ENCODE results near the gene PLXNA2. TPM values are rescaled to one million over a fixed set of nuclear protein-coding genes. Genes with fewer than 3 reads are reported as not detected.

The PLXNA2 gene
- total and polyA plus RNA-seq, 7 donors = 2.4 to 16.1 (median 6.4) TPM

- intact Hi-C loops (cut with DNase I) = loop anchor here (10.0 kb wide), 2 partner anchors 406 to 1536 kb away; no protein-coding TSS in a partner anchor
Observed at GRCh38 chr1:208230668-208231529, 13.3 kb downstream of the PLXNA2 start.

DNA sequence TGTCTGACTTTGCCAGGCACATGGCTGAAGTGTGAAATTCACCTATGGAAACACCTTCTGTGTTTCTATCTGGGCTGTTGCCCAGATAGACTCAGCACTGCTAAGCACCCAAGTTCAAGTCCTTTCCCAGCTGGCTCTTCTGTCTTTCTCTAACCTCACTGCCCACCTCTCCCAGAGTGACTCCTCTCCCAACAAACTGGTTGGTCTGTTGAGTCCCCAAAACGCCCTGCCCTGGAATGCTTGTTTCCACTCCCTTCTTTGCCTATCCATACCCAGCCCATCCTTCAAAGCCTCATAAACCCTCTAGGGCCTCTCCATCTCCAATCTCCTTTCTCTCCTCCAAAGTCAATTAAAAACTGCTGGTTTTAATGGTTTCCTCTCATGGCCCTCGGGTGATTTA, 15.6 kb downstream of the PLXNA2 start:
- DNase-seq = no peak
- no peaks in the 10 kb centered on the region for H3K27me3 ChIP-seq
- H3K4me1 ChIP-seq = peaks cover 0 to 76% (median 72%) of the 10 kb centered on the region in 4 donors
- H3K36me3 ChIP-seq = no peaks in the 10 kb centered on the region
- no peak overlapping the region for H3K4me3 ChIP-seq
- H3K27ac ChIP-seq = peak overlapping the region; percentile 68 to 79 (median 75)
- intact Hi-C loops (cut with DNase I) = no loop called here
- H3K9me3 ChIP-seq = no peaks in the 10 kb centered on the region
- WGBS, 2 donors = 57 to 75% methylated on average over 2 of the region's 2 CpGs
- TF ChIP-seq, protein P1, sequence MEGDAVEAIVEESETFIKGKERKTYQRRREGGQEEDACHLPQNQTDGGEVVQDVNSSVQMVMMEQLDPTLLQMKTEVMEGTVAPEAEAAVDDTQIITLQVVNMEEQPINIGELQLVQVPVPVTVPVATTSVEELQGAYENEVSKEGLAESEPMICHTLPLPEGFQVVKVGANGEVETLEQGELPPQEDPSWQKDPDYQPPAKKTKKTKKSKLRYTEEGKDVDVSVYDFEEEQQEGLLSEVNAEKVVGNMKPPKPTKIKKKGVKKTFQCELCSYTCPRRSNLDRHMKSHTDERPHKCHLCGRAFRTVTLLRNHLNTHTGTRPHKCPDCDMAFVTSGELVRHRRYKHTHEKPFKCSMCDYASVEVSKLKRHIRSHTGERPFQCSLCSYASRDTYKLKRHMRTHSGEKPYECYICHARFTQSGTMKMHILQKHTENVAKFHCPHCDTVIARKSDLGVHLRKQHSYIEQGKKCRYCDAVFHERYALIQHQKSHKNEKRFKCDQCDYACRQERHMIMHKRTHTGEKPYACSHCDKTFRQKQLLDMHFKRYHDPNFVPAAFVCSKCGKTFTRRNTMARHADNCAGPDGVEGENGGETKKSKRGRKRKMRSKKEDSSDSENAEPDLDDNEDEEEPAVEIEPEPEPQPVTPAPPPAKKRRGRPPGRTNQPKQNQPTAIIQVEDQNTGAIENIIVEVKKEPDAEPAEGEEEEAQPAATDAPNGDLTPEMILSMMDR (IDR thresholded peaks at IDR 0.05) = no peak
- no peak for TF ChIP-seq POLR2AphosphoS5 (IDR thresholded peaks at IDR 0.05)
- TF ChIP-seq EP300 (IDR thresholded peaks at IDR 0.05) = no peak
- no peak for TF ChIP-seq POLR2A (IDR thresholded peaks at IDR 0.05)

More at GRCh38 chr1:208230668-208231529, 13.3 kb downstream of the PLXNA2 start:
- peaks cover 0 to 88% (median 88%) of the 10 kb centered on the region in 4 donors for H3K4me1 ChIP-seq
- H3K4me3 ChIP-seq = no peak overlapping the region
- no peaks in the 10 kb centered on the region for H3K27me3 ChIP-seq
- no peaks in the 10 kb centered on the region for H3K9me3 ChIP-seq
- no peaks in the 10 kb centered on the region for H3K36me3 ChIP-seq
- WGBS, 2 donors = 83 to 86% methylated on average over 15 of the region's 15 CpGs
- H3K27ac ChIP-seq = peak overlapping the region; percentile 70 to 78 (median 76)
- TF ChIP-seq, protein P1 (IDR thresholded peaks at IDR 0.05) = no peak
- no peak for DNase-seq

DNA sequence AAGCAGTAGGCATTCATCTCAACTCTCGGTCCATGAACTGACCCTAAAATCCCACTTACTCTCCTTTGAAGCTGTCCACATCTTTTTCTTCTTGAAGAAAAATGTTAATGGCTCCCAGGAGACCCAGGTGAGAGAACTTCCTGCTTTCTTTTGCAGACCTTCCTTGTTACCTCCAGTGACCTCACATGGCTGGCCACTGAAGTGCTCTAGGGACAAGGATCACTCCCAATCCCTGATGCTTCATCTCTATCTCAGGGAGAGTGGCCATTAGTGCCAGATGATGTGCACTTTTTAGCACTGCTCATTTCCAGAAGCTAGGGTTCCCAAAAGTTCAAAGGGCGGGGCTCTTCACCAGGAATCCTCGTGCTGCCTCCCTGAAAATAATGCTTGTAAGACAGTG, 16.2 kb downstream of the PLXNA2 start:
- no peaks in the 10 kb centered on the region for H3K36me3 ChIP-seq
- H3K9me3 ChIP-seq = no peaks in the 10 kb centered on the region
- peak overlapping the region; percentile 68 to 79 (median 75) for H3K27ac ChIP-seq
- peaks cover 0 to 71% (median 67%) of the 10 kb centered on the region in 4 donors for H3K4me1 ChIP-seq
- TF ChIP-seq EP300 (IDR thresholded peaks at IDR 0.05) = no peak
- no peak for TF ChIP-seq POLR2A (IDR thresholded peaks at IDR 0.05)
- TF ChIP-seq, protein P1 (IDR thresholded peaks at IDR 0.05) = no peak
- H3K4me3 ChIP-seq = no peak overlapping the region
- H3K27me3 ChIP-seq = no peaks in the 10 kb centered on the region
- DNase-seq = no peak
- WGBS, 2 donors = 84 to 85% methylated on average over 3 of the region's 3 CpGs
- intact Hi-C loops (cut with DNase I) = no loop called here

- no peaks in the 10 kb centered on the region for H3K36me3 ChIP-seq
- 83 to 90% methylated on average over 4 of the region's 4 CpGs for WGBS, 2 donors
- no peaks in the 10 kb centered on the region for H3K9me3 ChIP-seq
- intact Hi-C loops (cut with DNase I) = no loop called here
- peak overlapping the region; percentile 68 to 79 (median 75) for H3K27ac ChIP-seq
- H3K4me3 ChIP-seq = no peak overlapping the region
- no peaks in the 10 kb centered on the region for H3K27me3 ChIP-seq
- peak in 1 of 4 donors; percentile 9 for TF ChIP-seq EP300 (IDR thresholded peaks at IDR 0.05)
- peak in 3 of 4 donors; percentile 55 to 76 (median 71) for TF ChIP-seq POLR2AphosphoS5 (IDR thresholded peaks at IDR 0.05)
- TF ChIP-seq POLR2A (IDR thresholded peaks at IDR 0.05) = no peak
- peaks cover 0 to 64% (median 60%) of the 10 kb centered on the region in 4 donors for H3K4me1 ChIP-seq
- no peak for DNase-seq
Observed at GRCh38 chr1:208227366-208227765, 16.8 kb downstream of the PLXNA2 start.
